ENCODE results near the gene PROX1.

PROX1 gene

GRCh38 chr1:214022229-214022791 is 34.5 kb downstream of the PROX1 start:
- no peak for DNase-seq (ENCODE audit: low read depth in 1 of 2, low spot score in 1 of 2)
- TF ChIP-seq GABPA (IDR thresholded peaks at IDR 0.05; ENCODE audit: low read depth): no peak
- no peak for TF ChIP-seq CTCF (IDR thresholded peaks at IDR 0.05; ENCODE audit: insufficient read depth, low read length)
- no peak for TF ChIP-seq SPI1 (IDR thresholded peaks at IDR 0.05; ENCODE audit: borderline replicate concordance, low read depth)
- TF ChIP-seq POLR2AphosphoS5 (IDR thresholded peaks at IDR 0.05; ENCODE audit: low read depth): no peak
- no peak for TF ChIP-seq REST (IDR thresholded peaks at IDR 0.05; ENCODE audit: insufficient replicate concordance, low read depth)
- Histone ChIP-seq H3K4me3 (replicated peaks; ENCODE audit: insufficient read depth, low read length) (no peak overlapping the region), H3K27me3 (ENCODE audit: insufficient read depth, poor library complexity, severe bottlenecking) (peaks cover 4% of the 10 kb centered on the region), H3K27ac (replicated peaks) (no peak overlapping the region)

- TF ChIP-seq SPI1 (IDR thresholded peaks at IDR 0.05; ENCODE audit: borderline replicate concordance, low read depth) (no peak), REST (IDR thresholded peaks at IDR 0.05; ENCODE audit: insufficient replicate concordance, low read depth) (no peak), GABPA (IDR thresholded peaks at IDR 0.05; ENCODE audit: low read depth) (no peak), POLR2AphosphoS5 (IDR thresholded peaks at IDR 0.05; ENCODE audit: low read depth) (no peak), CTCF (IDR thresholded peaks at IDR 0.05; ENCODE audit: insufficient read depth, low read length) (no peak)
- no peak for DNase-seq (ENCODE audit: low read depth in 1 of 2, low spot score in 1 of 2)
- Histone ChIP-seq H3K4me3 (replicated peaks; ENCODE audit: insufficient read depth, low read length) (no peak overlapping the region), H3K27ac (replicated peaks) (no peak overlapping the region), H3K27me3 (ENCODE audit: insufficient read depth, poor library complexity, severe bottlenecking) (peaks cover 4% of the 10 kb centered on the region)
Observed at GRCh38 chr1:214022810-214023425, 35.1 kb downstream of the PROX1 start.

- DNase-seq (ENCODE audit: low read depth in 1 of 2, low spot score in 1 of 2): no peak
- Histone ChIP-seq H3K27ac (replicated peaks) (no peak overlapping the region), H3K4me3 (replicated peaks; ENCODE audit: insufficient read depth, low read length) (no peak overlapping the region), H3K27me3 (ENCODE audit: insufficient read depth, poor library complexity, severe bottlenecking) (peaks cover 2% of the 10 kb centered on the region)
- TF ChIP-seq SPI1 (IDR thresholded peaks at IDR 0.05; ENCODE audit: borderline replicate concordance, low read depth) (no peak), GABPA (IDR thresholded peaks at IDR 0.05; ENCODE audit: low read depth) (no peak), POLR2AphosphoS5 (IDR thresholded peaks at IDR 0.05; ENCODE audit: low read depth) (no peak), CTCF (IDR thresholded peaks at IDR 0.05; ENCODE audit: insufficient read depth, low read length) (no peak), REST (IDR thresholded peaks at IDR 0.05; ENCODE audit: insufficient replicate concordance, low read depth) (no peak)
Observed at GRCh38 chr1:214026985-214027384, 39.2 kb downstream of the PROX1 start.
